Heart right ventricle (tissue), 16 donors: Measurements from ENCODE around the gene MYO1G. TPM values are rescaled to one million over a fixed set of nuclear protein-coding genes. Genes with fewer than 3 reads are reported as not detected.

Source experiments
- ATAC-seq, 8 donors: fragments of 200-7000 bp; cut with Tn5 transposase; one replicate each; pipeline ENCODE4 v1.9.1; 2020; ENCODE audit warnings: mild to moderate bottlenecking in 8 of 8, moderate library complexity in 8 of 8, moderate number of reproducible peaks in 1 of 8
- DNase-seq, 2 donors: peaks; one replicate each; pipeline ENCODE4 v3.0.0-alpha.2; 2020
- H3K27ac ChIP-seq, 10 donors: fragments of 200-600 bp; sonication (generic) in 2 of 10; one replicate each; pipeline versions ENCODE4 v1.5.0 to v1.8.0; 2020 to 2022; ENCODE audit warnings: mild to moderate bottlenecking in 3 of 10
- H3K27me3 ChIP-seq, 7 donors: fragments of 200-600 bp; one replicate each; pipeline ENCODE4 v1.8.0; 2021 to 2022; ENCODE audit warnings: mild to moderate bottlenecking in 2 of 7
- H3K36me3 ChIP-seq, 9 donors: fragments of 200-600 bp; sonication (generic) in 1 of 9; one replicate each; pipeline versions ENCODE4 v1.5.0 to v1.8.0; 2020 to 2022; ENCODE audit warnings: mild to moderate bottlenecking in 2 of 9
- H3K4me1 ChIP-seq, 9 donors: fragments of 200-600 bp; sonication (generic) in 1 of 9; one replicate each; pipeline versions ENCODE4 v1.5.0 to v1.8.0; 2020 to 2022; ENCODE audit warnings: mild to moderate bottlenecking in 4 of 9
- H3K4me3 ChIP-seq, 10 donors: fragments of 200-600 bp; sonication (generic) in 2 of 10; one replicate each; pipeline versions ENCODE4 v1.5.0 to v1.8.0; 2020 to 2022; ENCODE audit warnings: mild to moderate bottlenecking in 7 of 10, moderate library complexity in 2 of 10
- H3K9me3 ChIP-seq, 11 donors: fragments of 200-600 bp in 10 of 11; sonication (generic) in 2 of 11; one replicate each; pipeline versions ENCODE4 v1.5.0 to v1.8.0; 2013 to 2022; ENCODE audit warnings: mild to moderate bottlenecking in 2 of 11, control low read depth in 1 of 11, moderate library complexity in 1 of 11
- CTCF ChIP-seq, 9 donors: fragments of 200-600 bp; sonication (generic) in 2 of 9; IDR thresholded peaks; one replicate each; pipeline versions ENCODE4 v1.5.0 to v1.8.0; 2021 to 2022; ENCODE audit warnings: antibody characterized with exemption in 9 of 9, mild to moderate bottlenecking in 5 of 9, moderate library complexity in 1 of 9
- WGBS, 2 donors: extraction: QIAGEN DNeasy Blood & Tissue Kit; methylation state at CpG; one replicate each; pipeline ENCODE4 v1.1.7; 2013; ENCODE audit warnings: inconsistent platforms in 1 of 2; 5-methylcytosine and 5-hydroxymethylcytosine counted together
- intact Hi-C, 10 donors: fragments of 100-400 bp; cut with DNase I; formaldehyde crosslinking; loops; one replicate each; pipeline versions ENCODE4 v1.11.1 to v1.14.2; 2022
- polyA plus RNA-seq, 2 donors: library from polyadenylated mRNA; stranded (reverse); fragments of 200-250 nt; gene quantifications; one replicate each; pipeline ENCODE4 v1.2.3, GENCODE V29; 2013
- total RNA-seq, 10 donors: library from RNA; stranded (reverse); fragmentation: NEBNext Ultra II Directional in 3 of 10; extraction: Animal tissue kit (Norgen Biotek cat#: 25700) in 3 of 10; gene quantifications; one replicate each; pipeline versions ENCODE4 v1.2.1 to v1.2.4, GENCODE V29; 2021 to 2023
- donor health status: Arrhythmogenic right ventricular cardiomyopathy.
- donor health status: ischemic (EF 13 %, LVEDD 7.1; RV severe dilation, severe dysfunction).
- donor health status: healthy with polysubstance abuse.
- donor health status: DM: no; HTN: yes; CAD: no.
- donor health status: DM: no; HTN: no; CAD: no.
- donor health status: ischemic (EF 25% LVEDD 6.9; RV normal size, moderate dysfunction).
- donor health status: ischemic (EF 25% LVEDD 5.7; RV mildly dilated, moderate dysfunction).
- donor health status: healthy.
- donor health status: DM: yes; HTN: yes; CAD: no.
- donor health status: Ischemic cardiomyopathy.
- donor health status: ischemic (EF 35%, LVEDD 5.7; RV mildly dilated, moderate dysfunction).
- donor health status: nonischemic (EF 11% LVEDD 7.7; RV severe dilation, severe dysfunction).
- donor health status: DM: yes; HTN: yes; CAD: no.
- donor health status: PGD.
- donor health status: ischemic (EF 29% LVEDD 5.4; RV normal size, mild dysfunction).
- donor health status: nonischemic (EF 23%, LVEDD 6.1; RV moderate dilation, normal function).

The MYO1G gene
- total and polyA plus RNA-seq, 12 donors, result 0.30 to 11.0 (median 0.70) TPM

GRCh38 chr7:44985900-44986217 lies 7.0 kb upstream of the MYO1G start:
- peak overlapping the region; percentile 89 to 98 (median 96) for H3K27ac ChIP-seq
- WGBS, 2 donors, result 25 to 29% methylated on average over 8 of the region's 8 CpGs
- peaks cover 0 to 61% (median 29%) of the 10 kb centered on the region in 9 donors for H3K4me1 ChIP-seq
- TF ChIP-seq CTCF (IDR thresholded peaks at IDR 0.05), result no peak
- no peaks in the 10 kb centered on the region for H3K27me3 ChIP-seq
- peak overlapping the region; percentile 6 to 71 (median 62) for H3K4me3 ChIP-seq
- DNase-seq (no peak), ATAC-seq (no peak)
- H3K36me3 ChIP-seq, result peaks cover 0 to 49% (median 12%) of the 10 kb centered on the region in 9 donors
- H3K9me3 ChIP-seq, result no peaks in the 10 kb centered on the region
- intact Hi-C loops, result loop anchor here in 6 of 10 donors (2.0 to 10.0 kb wide), 3 partner anchors 101 to 403 kb away; partner anchors contain the start of genes TBRG4 (in 5 of the 6), PURB (in 1 of the 6) and TMED4 (in 1 of the 6)

GRCh38 chr7:44985033-44985695 lies 6.3 kb upstream of the MYO1G start:
- Histone ChIP-seq H3K4me1 (peaks cover 0 to 61% (median 22%) of the 10 kb centered on the region in 9 donors), H3K9me3 (no peaks in the 10 kb centered on the region), H3K27me3 (no peaks in the 10 kb centered on the region), H3K36me3 (peaks cover 0 to 52% (median 12%) of the 10 kb centered on the region in 9 donors), H3K4me3 (peak overlapping the region in 6 of 10 donors; percentile 57 to 71 (median 65)), H3K27ac (peak overlapping the region in 7 of 10 donors; percentile 93 to 98 (median 96))
- intact Hi-C loops, result loop anchor here in 5 of 10 donors (5.0 to 10.0 kb wide), 2 partner anchors 100 to 127 kb away; partner anchors contain the start of genes TBRG4 (in 5 of the 5) and PURB (in 1 of the 5)
- no peak for ATAC-seq
- WGBS, 2 donors, result 75 to 76% methylated on average over 6 of the region's 6 CpGs
- no peak for TF ChIP-seq CTCF (IDR thresholded peaks at IDR 0.05)
- no peak for DNase-seq

- Histone ChIP-seq H3K36me3 (peaks cover 0 to 52% (median 12%) of the 10 kb centered on the region in 9 donors), H3K27ac (peak overlapping the region in 1 of 10 donors; percentile 6), H3K27me3 (no peaks in the 10 kb centered on the region), H3K9me3 (no peaks in the 10 kb centered on the region), H3K4me3 (peak overlapping the region in 1 of 10 donors; percentile 66), H3K4me1 (peaks cover 0 to 64% (median 19%) of the 10 kb centered on the region in 9 donors)
- intact Hi-C loops, result loop anchor here in 1 of 10 donors (10.0 kb wide), 1 partner anchor 100 kb away; the partner anchor contains the start of gene PURB
- no peak for TF ChIP-seq CTCF (IDR thresholded peaks at IDR 0.05)
- DNase-seq (no peak), ATAC-seq (no peak)
- 69 to 71% methylated on average over 3 of the region's 3 CpGs for WGBS, 2 donors
These were observed 5.6 kb upstream of the MYO1G start for GRCh38 chr7:44984478-44984758.

- ATAC-seq (no peak), DNase-seq (no peak)
- TF ChIP-seq CTCF (IDR thresholded peaks at IDR 0.05), result no peak
- Histone ChIP-seq H3K9me3 (no peaks in the 10 kb centered on the region), H3K36me3 (peaks cover 0 to 52% (median 12%) of the 10 kb centered on the region in 9 donors), H3K27me3 (no peaks in the 10 kb centered on the region), H3K27ac (peak overlapping the region in 1 of 10 donors; percentile 10), H3K4me1 (peaks cover 0 to 69% (median 19%) of the 10 kb centered on the region in 9 donors), H3K4me3 (no peak overlapping the region)
- intact Hi-C loops, result loop anchor here in 1 of 10 donors (10.0 kb wide), 1 partner anchor 99 kb away; the partner anchor contains the start of gene PURB
- WGBS, 2 donors, result 89% methylated on average over 6 of the region's 6 CpGs
These were observed 5.1 kb upstream of the MYO1G start for GRCh38 chr7:44983742-44984477.
